HG03196 (cell line): ENCODE measurements around the gene SLC10A4.
"Not testable (repeated sequence)": the region's sequence is repeated elsewhere in the genome, so short reads cannot be mapped to it uniquely, and the experiment has no call there.

Experiments
- ATAC-seq: cut with Tn5 transposase; IDR thresholded peaks from one replicate; pipeline ENCODE4 v1.9.1; 2021; ENCODE audit not compliant: unreplicated experiment

SLC10A4 gene, protein sequence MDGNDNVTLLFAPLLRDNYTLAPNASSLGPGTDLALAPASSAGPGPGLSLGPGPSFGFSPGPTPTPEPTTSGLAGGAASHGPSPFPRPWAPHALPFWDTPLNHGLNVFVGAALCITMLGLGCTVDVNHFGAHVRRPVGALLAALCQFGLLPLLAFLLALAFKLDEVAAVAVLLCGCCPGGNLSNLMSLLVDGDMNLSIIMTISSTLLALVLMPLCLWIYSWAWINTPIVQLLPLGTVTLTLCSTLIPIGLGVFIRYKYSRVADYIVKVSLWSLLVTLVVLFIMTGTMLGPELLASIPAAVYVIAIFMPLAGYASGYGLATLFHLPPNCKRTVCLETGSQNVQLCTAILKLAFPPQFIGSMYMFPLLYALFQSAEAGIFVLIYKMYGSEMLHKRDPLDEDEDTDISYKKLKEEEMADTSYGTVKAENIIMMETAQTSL

DNA sequence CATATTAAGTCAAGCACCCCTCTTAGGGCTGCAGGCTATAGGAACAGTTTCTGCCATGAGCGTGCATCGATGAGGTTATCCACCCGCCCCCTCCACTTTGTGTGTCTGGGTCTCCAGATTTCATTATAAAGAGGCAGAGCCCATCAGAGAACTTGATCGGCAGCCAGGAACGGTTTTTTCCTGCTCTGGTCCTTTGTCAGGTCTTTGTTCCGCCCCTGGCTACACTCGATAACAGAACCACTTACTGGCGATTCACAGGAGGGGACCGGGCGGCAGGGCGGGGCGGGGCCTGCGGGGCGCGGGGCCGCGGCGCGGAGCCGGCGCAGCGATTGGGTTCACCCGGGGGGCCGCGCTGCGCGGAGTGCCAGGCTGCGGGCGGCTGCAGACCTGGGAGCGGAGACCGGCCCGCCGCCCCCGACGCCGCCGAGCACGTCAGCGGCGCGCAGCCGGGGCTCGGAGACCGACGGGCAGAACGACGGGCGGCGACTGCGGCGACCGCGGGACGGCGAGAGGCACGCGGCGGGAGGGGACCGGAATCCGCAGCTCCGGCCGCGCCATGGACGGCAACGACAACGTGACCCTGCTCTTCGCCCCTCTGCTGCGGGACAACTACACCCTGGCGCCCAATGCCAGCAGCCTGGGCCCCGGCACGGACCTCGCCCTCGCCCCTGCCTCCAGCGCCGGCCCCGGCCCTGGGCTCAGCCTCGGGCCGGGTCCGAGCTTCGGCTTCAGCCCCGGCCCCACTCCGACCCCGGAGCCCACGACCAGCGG, at the start of gene SLC10A4:
TSS of gene SLC10A4 (plus strand) at position 338 of the 771 bp plus-strand sequence. CDS start at position 557, 219 bp downstream.
- ATAC-seq = no peak

DNA sequence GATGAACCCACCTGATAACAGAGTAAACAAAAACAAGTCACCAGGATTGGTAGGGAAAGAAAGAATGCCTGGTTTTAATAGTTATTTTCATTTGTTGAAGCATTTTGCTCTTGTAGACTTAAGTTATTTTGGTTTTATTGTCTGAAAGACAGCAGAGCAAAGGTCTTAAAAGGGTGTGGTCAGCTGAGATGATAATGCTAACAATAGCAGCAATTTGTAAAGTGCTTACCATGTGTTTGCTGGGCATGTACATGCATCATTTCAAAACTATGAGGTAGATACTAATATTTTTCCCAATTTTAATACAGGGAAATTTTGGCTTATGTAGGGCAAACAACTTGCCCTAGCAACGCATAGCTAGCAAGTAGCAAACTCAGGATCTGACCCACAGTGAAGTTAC, 46.8 kb upstream of the SLC10A4 start:
- ATAC-seq = no peak

DNA sequence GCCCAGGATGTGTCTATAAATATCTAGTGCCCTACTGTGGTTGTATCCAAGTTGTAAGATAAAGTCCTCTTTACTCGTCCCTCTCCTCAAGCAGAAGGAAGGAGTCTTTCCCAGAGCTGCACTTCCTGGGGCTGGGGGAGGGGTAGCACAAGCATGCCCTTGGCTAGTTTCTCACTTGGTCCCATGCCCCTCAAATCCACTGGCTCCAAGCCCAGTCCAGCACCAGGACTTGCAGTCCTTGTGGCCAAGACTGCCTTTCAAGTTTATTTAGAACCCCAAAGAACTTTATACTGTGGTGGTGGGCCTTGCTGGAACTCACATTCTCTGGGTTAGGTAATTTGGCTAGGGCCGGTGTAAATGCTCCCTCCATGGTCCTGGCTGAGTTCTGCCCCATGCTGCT, 43.2 kb upstream of the SLC10A4 start:
- ATAC-seq = no peak

DNA sequence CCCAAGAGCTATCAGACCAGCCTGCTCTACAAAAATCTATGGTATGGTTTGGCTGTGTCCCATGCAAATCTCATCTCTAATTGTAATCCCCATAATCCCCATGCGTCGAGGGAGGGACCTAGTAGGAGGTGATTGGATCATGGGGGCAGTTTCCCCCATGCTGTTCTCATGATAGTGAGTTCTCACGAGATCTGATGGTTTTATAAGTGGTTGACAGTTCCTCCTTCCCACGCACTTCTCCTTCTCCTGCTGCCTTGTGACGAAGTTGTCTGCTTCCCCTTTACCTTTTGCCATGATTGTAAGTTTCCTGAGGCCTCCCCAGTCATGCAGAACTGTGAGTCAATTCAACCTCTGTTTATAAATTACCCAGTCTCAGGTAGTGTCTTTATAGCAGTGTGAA, 42.2 kb upstream of the SLC10A4 start:
- ATAC-seq = not testable (repeated sequence)

DNA sequence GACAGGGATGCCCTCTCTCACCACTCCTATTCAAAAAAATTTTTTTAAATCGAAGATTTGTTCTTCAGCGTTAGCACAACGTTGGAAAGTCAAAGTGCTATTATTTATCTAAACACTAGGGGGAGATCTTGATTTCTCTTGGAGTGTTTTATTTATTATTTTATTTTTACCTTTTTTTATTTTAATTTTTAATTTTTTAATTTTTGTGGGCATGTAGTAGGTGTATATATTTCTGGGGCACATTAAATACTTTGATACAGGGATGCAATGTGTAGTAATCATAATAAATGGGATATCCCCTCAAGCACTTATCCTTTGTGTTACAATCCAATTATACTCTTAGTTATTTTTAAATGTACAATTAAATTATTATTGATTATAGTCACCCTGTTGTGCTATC, 37.4 kb upstream of the SLC10A4 start:
- ATAC-seq = no peak

DNA sequence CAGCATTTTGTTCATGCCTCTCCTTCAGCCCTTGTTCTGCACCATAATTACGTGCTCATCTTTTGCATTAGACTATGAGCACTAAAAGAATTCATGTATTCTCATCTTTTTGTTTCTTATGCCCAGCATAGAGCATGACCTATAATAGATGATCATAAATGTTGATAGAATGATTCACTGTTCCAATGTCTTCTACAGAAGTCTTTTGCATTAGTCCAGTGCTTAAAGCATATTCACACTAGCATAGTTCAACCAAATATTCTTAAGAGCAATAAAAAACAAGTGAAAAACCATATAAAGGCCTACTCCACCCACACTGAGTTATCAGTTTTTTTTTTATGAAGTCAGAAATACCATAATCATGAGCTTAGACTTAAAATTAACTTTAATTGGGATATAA, 36.5 kb upstream of the SLC10A4 start:
- ATAC-seq = no peak

DNA sequence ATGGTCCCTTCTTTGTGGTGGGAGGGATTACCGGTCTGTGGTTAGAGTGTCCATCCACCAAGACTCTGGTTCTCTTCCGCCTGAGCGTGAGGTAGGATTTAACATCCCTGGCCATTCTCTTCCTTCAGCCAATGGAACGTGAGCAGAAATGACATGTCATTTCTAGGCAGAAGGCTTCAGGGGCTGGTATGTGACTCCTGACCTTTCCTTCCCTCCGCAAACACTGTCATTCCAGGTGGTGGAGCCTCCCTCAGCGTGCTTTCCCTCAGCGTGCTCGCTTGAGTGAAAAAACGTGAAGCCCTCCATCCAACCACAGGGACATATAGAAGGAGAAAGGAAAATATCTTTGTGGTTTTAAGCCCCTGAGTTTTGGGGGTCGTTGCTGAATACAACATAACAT, 34.0 kb upstream of the SLC10A4 start:
- no peak for ATAC-seq

DNA sequence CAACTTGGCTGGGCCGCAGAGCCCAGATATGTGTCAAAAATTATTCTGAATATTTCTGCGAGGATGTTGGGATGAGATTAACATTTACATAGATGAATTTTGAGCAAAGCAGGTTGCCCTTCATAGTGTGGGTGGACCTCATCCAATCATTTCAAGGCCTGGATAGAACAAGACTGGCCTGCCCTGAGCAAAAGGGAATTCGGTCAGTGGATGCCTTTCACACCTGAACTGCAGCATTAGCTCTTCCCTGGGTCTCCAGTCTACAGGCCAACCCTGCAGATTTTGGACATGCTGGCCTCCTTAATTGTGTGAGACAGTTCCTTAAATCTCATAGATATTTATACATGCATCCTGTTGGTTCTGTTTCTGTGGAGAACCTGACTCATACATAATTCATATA, 32.4 kb upstream of the SLC10A4 start:
- no peak for ATAC-seq

DNA sequence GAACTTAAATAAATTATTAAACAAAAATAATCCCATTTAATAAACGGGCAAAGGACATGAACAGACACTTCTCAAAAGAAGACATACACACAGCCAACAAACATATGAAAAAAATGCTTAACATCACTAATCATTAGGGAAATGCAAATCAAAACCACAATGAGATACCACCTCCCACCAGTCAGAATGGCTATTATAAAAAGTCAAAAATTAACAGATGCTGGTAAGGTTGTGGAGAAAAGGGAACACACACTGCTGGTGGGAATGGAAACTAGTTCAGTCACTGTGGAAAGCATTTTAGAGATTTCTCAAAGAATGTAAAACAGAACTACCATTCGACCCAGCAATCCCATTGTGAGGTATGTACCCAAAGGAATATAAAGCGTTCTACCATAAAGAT, 31.5 kb upstream of the SLC10A4 start:
- ATAC-seq = not testable (repeated sequence)

DNA sequence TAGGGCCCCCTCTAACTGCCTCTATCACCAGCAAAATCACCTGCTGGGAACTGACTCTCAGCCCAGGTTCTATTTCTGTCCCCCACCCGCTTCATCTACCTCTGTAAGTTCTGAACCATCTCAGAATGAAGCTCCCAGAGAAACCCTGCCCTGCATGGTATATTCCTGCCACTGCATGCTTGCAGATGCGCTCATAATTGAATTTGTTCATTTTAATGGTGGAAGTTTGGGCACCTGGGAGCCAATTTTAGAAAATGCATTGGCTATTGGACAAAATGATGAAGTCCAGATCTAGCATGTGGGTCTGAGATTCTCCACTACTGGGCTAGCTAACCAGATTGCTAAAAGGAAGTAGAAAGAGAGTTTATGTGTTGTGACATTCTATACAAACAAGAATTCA, 28.6 kb upstream of the SLC10A4 start:
- no peak for ATAC-seq

DNA sequence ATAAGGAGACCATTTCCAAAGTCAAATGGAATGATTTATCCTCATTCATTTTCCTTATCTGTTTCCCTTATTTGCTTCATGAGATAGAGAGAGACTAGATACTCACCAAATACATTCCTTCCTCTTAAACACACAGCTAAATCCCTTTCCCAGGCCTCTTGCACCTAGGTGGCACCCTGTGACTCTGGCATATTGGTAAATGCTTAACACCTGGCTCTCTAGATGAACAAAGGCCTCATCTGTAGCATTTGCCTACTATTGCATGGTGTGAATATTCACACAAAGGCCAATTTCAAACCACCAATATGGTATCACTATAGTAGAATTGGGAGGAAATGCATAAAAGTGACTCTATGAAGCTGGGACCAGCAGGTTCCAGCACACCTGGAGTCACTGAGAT, 22.1 kb upstream of the SLC10A4 start:
- no peak for ATAC-seq

DNA sequence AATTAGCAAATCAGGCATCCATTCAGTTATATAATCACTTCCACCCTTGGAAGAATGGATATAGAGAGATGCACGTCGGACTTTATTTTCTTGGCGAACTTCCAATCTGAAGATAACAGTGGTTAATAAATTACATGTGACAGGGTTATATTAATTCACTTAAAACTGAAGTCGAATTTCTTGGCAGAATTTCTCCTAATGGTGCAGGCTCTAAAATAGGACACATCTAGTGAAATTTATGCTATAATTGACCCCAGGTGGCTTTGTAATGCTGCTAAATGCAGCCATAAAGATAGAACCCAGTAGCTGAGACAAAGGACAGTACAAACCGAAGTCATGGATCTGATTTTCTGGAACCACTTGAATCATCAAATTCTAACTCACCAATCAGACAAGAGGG, 20.8 kb upstream of the SLC10A4 start:
- ATAC-seq = no peak

DNA sequence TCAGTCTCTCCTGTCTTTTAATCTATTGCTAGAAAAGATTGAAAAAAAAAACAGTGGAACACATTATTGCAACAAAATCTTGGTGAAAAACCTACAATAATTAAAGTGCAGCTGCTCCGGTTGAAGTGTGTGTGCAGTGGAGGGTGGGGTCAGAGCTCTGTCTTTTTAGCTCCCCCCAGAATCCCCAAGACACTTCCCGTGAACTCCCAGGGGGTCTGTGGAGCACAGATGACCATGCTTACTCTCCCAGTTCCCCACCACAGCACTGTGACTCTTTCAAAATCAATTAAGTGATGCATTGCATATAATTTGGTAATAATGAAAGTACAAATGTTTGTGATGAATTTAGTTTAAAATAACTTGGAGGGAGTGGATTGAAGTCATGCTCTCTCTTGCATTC, 15.7 kb upstream of the SLC10A4 start:
- no peak for ATAC-seq

DNA sequence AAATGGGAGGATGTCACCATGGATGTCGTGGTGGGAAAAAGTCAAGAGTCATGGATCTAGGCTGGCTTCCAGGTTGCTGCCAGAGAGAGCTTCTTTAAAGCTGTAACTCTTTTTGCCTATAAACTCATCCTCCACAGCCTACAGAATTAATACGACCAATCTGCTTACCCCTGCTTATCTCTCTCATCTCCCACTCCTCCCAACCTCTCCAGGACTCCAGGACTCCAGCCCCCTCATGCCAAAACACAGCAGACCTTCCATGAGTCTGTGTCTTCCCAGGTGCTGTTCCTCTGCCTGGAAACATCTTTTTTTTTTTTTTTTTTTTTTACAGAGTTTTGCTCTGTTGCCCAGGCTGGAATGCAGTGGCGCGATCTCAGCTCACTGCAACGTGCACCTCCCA, 15.3 kb upstream of the SLC10A4 start:
- ATAC-seq = no peak

DNA sequence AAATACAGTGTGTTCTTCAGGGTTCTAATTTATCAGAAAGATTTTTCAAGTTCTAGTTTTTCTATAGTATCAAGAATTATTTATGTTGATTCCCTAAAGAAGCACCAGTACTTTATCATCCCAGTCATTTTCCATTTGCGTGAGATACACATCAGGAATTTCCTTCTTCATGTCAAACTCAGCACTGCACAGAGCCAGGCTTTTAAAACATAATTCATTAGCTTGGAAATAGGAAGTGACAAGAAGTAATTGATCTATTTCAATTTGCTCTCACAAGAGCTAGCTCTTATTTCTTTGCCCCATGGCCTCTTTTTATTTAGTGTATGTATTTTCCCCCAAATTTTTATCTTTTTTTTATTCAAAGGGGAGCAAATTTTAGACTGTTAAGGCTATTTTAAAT, 13.0 kb upstream of the SLC10A4 start:
- ATAC-seq = no peak

DNA sequence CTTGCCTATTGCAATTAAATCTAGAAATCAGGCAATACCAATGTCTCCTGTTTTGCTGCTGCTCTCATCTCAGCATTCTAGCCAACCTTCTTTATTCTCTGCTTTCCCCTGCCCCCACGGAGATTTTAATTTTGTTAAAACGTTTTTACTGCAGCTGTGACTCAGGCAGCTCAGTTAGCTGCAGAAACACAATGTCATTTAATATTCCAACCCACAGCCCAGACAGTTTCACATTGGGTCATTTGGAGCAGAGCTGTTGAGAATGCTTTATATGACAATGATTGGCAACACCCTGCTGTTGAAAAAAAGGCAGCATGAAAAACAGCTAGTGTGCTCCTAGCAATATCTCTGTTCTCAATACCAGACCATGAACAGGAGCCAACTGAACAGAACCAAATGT, 12.6 kb upstream of the SLC10A4 start:
- no peak for ATAC-seq

DNA sequence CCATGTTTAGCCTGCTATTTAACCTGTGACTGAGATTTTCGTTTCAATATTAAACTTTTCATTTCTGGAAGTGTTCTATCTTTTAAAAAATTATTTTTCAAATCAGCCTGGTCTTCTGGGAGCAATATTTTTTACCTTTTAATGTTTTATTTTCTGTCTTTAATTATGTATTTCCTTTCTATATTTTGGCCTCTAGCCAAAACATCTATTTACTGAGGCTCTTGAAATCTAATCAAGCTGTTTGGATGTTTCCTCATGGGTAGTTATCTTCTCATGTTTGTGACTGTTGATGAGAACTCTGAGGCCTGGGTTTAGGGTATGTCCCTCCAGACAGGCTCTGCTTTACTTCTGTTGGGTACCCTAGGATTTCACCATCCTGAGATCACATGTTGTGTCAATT, 10.3 kb upstream of the SLC10A4 start:
- no peak for ATAC-seq

DNA sequence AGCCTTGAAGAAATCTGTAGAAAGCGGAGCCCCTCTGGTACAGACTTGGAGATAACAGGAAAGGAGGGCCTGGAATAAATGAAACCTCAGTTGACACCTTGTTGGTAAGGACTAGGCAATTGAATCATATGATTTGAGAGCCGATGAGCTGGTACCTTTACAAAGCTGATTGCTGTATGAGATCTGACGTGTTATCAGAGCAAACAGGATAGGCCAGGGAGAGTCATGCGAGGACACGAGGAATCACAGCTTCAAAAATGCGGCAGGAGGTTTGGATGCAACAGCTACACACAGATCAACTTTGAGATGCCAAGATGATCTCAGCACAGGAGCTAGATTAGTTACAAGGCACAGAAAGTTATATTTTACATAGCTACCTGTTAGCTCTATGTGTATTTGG, 7.4 kb upstream of the SLC10A4 start:
- no peak for ATAC-seq

DNA sequence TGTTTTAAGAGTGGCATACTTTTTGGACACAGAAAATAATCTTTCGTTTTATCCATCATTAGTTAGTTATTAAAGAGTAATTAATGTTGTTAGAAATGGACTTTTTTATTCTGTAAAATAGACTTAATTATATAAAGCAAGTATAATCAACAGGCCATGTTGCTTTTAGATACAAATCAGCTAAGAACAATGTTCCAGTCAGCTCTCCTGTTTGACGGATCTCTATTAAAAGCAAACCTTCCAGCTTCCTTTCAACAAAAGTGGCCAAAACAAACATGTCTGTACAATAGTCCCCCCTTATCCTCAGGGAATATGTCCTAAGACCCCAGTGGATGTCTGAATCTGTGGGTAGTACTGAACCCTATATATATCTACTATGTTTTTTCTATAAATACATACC, 4.9 kb upstream of the SLC10A4 start:
- ATAC-seq = no peak

DNA sequence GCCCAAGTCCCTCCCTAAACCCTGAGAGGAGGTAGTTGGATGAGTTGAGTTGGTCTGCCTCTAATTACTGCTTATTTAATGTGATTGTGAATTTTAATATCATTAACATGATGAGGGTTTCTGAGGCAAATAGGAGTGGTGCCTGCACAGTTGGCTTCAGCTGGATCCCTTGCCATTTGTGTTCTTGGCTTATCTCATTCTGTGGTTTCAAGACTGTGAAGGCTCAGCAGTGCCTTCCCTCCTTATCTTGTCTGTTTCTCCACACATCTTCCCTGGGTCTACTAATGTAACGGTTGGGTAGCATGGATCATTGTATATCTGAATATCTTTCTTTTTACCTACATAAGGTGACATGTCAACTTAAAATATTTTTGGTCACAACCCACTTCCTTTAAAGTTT, 1.6 kb upstream of the SLC10A4 start:
- ATAC-seq = no peak

DNA sequence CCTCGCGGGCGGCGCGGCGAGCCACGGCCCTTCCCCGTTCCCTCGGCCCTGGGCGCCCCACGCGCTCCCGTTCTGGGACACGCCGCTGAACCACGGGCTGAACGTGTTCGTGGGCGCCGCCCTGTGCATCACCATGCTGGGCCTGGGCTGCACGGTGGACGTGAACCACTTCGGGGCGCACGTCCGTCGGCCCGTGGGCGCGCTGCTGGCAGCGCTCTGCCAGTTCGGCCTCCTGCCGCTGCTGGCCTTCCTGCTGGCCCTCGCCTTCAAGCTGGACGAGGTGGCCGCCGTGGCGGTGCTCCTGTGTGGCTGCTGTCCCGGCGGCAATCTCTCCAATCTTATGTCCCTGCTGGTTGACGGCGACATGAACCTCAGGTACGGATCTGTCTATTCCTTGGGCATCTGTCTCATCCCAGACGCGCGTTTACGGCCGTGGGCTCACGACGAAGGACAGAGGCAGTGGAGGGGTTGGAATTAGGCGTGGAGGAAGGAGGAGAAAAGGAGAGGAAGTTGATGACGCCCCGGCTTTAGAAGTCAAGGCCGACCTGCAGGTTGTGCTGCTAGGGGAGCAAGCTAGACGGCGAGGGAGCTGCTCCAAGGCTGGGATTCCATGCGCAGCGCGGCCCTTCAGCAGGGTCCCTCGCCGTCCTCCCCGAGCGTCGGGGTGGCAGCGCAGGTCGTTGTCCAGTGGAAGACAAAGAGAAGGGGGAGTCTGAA, 792 bp downstream of the SLC10A4 start:
- no peak for ATAC-seq
